ENCODE results near the gene ZFAND3.

The ZFAND3 gene

DNA sequence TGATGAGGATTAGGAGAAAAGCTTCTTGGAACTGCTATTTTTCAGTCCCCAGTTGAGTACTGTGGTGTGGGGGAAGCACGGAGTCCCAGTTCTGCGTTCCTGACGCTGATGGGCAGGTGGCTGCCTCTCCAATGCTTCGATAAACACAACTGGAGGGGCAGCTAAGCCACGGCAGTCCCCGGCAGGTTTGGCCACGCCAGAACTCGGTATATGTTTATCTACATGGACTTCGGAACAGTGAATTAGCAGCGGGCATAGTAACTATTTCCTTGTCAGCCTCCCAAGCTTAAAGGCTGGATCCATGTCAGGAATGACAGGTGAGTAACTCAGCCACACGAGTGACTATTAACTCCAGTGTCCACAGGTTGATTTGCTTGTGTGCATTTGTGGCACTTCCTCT lies 354.4 kb downstream of the ZFAND3 start:
- no peak for DNase-seq

GRCh38 chr6:38174315-38174714 lies 354.8 kb downstream of the ZFAND3 start:
- DNase-seq = no peak

- DNase-seq = no peak
These were observed 355.4 kb downstream of the ZFAND3 start for GRCh38 chr6:38174806-38175495.

DNA sequence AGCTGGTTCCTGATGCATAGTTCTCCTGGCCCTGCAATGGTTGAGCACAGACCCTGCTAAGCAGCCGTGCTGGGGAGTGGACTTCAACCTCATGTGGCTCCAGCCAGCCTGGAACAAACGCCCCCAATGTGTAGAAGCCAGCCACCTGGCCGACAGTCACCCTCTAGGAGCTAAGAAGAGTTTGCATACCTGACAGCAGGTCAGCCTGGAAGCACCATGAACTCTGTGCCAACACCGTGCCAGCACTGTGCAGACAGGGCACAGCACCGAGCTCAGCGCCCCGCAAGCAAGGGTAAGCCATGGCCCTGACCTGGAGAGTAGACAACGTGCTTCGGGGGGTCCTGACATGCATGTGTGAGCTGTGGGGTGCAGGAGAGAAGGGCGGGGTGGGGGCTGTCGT lies 356.3 kb downstream of the ZFAND3 start:
- DNase-seq = no peak

- no peak for DNase-seq
These were observed 357.5 kb downstream of the ZFAND3 start for GRCh38 chr6:38176797-38177751.

DNA sequence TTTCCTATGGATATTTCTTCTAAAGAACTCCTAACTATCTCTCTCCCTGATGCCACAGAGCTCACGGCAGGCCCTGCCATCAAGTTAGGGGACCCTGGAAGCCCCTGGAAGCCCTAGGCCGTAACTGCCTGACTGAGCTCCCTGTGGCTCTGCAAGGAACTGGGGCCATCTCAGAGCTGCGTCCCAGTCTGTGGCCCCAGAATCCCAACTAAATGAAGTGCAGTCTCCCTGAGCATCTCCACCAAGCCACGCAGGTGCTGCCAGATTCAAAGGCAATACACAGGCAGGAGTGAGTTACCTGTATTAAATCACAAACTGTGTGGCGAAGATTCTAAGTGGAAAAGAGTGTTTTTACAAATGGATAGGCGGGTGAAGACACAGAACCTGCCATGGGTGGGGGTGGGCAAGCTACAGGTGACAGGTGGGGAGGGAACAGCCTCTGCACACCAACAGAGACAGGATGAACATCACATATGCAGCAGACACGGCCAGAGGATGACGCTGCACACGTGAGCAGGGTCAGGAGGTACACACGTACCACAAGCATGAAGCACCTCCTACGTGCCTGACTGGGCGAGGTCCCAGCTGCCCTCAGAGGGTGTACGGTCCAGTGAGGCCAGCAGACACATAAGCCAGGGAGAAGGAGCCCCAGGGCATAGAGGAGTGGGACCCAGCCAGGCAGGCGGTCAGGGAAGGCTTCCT lies 358.5 kb downstream of the ZFAND3 start:
- DNase-seq = no peak

DNA sequence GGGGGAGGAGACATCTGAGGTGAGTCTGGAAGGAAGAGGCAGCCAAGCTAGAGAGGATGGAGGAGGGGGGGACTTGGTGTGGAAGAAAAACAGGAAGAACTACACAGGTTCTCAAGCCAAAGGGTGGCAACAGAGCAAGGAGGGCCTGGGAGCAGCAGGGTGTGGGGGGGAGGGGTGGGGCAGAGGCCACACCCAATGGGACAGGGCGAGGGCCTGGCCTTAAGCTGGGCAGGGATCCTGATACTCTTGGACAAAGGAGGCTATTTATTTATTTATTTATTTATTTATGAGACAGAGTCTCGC lies 359.0 kb downstream of the ZFAND3 start:
- no peak for DNase-seq

- peak; percentile 27 for DNase-seq
These were observed 359.8 kb downstream of the ZFAND3 start for GRCh38 chr6:38179300-38179699.

- no peak for DNase-seq
These were observed 360.4 kb downstream of the ZFAND3 start for GRCh38 chr6:38179794-38180430.

- no peak for DNase-seq
These were observed 361.1 kb downstream of the ZFAND3 start for GRCh38 chr6:38180586-38180985.

DNA sequence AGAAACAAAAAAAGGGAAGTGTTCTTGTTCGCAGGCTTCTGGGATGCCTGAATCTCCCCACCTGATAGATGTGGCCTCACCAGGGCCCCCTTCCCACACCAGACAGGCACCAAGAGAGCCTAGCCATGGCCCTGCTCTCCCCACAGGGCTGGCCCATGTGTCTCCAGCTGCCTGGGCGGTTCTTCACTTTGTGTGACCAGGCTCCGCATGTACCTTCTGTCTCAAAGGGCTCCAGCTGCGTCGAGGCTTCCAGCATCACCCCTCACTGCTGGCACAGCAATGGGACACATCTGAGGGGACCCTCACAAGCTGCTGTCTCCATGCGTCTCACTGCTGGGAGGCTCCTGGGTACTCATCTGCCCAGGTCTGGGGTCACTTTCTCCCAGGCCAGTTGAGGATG lies 362.9 kb downstream of the ZFAND3 start:
- DNase-seq = no peak

GRCh38 chr6:38183856-38184584 lies 364.5 kb downstream of the ZFAND3 start:
- no peak for DNase-seq

- DNase-seq = no peak
These were observed 365.1 kb downstream of the ZFAND3 start for GRCh38 chr6:38184585-38185080.

- DNase-seq = no peak
These were observed 365.7 kb downstream of the ZFAND3 start for GRCh38 chr6:38185244-38185643.

DNA sequence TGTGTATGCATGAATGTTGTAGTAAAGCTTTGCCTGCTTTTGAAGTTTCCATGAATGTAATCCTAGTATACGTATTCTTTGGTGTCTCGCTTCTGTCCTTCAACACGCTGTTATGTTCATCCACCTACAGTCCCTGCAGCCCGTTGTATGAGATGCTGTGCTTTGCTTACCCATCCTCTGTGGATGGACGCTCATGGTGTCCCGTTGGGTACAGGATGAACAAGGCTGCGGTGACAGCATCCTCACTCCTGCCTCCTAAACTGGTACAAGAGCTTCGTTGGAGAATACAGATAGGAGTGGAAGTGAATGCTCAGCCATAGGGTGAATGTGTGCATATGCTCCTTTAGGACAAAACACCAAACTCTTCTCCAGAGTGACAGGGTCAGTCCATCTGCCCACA lies 366.2 kb downstream of the ZFAND3 start:
- no peak for DNase-seq

DNA sequence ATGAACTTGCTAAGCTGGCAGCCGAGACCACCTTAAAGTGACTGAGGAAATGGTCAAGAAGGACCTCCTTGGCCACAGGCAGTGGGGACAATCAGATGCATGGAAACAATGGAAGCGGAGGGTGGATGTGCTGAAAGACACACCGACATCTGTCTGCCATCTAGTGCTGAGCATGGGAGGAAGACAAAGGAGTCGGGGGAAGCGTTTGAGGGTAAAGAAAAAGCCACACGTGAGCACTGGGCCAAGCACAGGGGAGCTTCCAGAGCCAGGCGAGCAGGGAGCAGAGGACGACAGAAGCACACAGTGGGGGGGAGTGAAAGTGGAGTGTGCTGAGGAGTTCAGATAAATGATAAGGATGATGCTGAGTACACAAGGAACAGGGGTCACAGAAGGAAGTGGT lies 367.8 kb downstream of the ZFAND3 start:
- DNase-seq = no peak

- DNase-seq = no peak
These were observed 368.5 kb downstream of the ZFAND3 start for GRCh38 chr6:38187811-38188590.

- no peak for DNase-seq
These were observed 369.3 kb downstream of the ZFAND3 start for GRCh38 chr6:38188677-38189335.

- DNase-seq = no peak
These were observed 371.9 kb downstream of the ZFAND3 start for GRCh38 chr6:38191418-38191817.

DNA sequence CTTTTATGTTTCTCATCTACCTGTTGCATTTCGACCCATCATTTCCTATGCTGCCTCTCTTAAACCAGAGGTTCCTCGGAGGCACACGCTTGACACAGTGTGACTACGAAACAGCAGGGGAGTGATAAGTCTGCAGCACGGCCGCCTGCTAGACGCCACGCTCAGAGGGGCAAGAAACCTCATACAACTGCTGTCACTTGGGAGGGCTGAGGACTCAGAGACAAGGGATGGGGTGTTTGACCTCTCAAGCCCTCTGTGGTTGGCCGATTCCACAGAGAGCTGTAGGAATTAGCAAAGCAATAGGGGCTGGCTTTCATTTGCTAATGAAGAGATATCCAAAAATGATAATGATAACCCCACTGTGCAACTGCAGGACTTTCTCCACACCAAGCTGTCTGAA lies 372.5 kb downstream of the ZFAND3 start:
- no peak for DNase-seq

DNA sequence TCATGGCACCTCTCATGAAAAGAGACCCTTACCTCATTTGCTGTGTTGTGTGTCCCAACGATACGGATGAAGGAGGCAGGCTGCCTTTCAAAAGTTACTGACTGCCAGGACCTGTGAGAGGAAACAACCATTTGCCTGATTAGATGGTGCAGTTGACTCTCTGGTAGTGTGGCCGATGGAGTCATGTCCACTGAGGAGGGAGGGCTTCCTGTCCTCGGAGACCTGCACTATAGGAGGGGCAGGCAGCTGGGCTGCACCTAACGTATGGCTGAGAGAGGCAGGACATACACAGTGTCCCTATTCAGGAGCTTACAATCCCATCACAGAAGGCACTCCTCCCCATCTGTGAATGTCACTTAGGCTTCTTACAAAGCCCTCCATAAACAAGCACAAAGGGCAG lies 373.0 kb downstream of the ZFAND3 start:
- DNase-seq = no peak
